Measurements from ENCODE around the gene TAS2R1. TPM values are rescaled to one million over a fixed set of nuclear protein-coding genes. Genes with fewer than 3 reads are reported as not detected.

The TAS2R1 gene
- total RNA-seq, 1 experiment from 2014 or later, result not detected

DNA sequence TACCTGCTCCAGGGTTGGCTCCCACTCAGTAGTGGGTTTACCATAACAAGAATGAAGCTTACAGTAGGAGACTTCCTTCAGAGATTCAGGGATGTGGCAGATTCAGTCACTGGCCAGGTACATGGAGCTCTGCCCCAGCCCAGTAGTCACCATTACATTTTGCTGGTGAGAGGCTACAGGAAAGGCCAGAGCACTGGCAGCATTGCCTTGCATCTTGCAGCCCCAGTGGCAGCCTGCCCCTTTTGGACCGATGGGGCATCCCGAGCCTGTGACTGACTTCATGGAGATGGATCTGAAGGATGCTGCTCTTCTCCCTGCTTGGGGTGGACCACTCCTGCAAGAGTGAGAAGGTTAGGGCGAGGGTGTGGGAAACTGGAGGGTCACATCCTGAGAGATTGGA lies 16.8 kb downstream of the TAS2R1 start:
- H2AFZ ChIP-seq (ENCODE audit: low read length), result no peak overlapping the region
- ChIA-PET CTCF (no interaction called here), POLR2A (ENCODE audit: unreplicated experiment) (no interaction called here)
- DNase-seq (no peak), ATAC-seq (no peak)
- H3K9me3 ChIP-seq (ENCODE audit: low read length), result no peaks in the 10 kb centered on the region
- no peak overlapping the region for H3K9ac ChIP-seq (ENCODE audit: low read length)
- H3K4me3 ChIP-seq (ENCODE audit: low read length), result no peak overlapping the region
- no peaks in the 10 kb centered on the region for H3K9me2 ChIP-seq (replicated peaks; ENCODE audit: low read length)
- no TSS peak for BruUV-seq (replicated peaks)
- H3F3A ChIP-seq (ENCODE audit: low read length, unreplicated experiment), result no peaks in the 10 kb centered on the region
- no peaks in the 10 kb centered on the region for H3K79me2 ChIP-seq (ENCODE audit: low read length)
- no peak overlapping the region for H3K4me2 ChIP-seq (ENCODE audit: low read length)
- intact Hi-C loops (cut with micrococcal nuclease), result loop anchor here (10.0 kb wide), 1 partner anchor 249 kb away; no protein-coding TSS in a partner anchor
- peaks cover 13% of the 10 kb centered on the region for H3K4me1 ChIP-seq (ENCODE audit: insufficient read depth, low read length)
- H3K27me3 ChIP-seq (ENCODE audit: low read length), result no peaks in the 10 kb centered on the region
- H4K20me1 ChIP-seq (ENCODE audit: low read length), result no peaks in the 10 kb centered on the region
- no peak overlapping the region for H3K27ac ChIP-seq (ENCODE audit: low read length)
- no peaks in the 10 kb centered on the region for H3K36me3 ChIP-seq (ENCODE audit: low read depth, low read length)
- TF ChIP-seq, protein P1, sequence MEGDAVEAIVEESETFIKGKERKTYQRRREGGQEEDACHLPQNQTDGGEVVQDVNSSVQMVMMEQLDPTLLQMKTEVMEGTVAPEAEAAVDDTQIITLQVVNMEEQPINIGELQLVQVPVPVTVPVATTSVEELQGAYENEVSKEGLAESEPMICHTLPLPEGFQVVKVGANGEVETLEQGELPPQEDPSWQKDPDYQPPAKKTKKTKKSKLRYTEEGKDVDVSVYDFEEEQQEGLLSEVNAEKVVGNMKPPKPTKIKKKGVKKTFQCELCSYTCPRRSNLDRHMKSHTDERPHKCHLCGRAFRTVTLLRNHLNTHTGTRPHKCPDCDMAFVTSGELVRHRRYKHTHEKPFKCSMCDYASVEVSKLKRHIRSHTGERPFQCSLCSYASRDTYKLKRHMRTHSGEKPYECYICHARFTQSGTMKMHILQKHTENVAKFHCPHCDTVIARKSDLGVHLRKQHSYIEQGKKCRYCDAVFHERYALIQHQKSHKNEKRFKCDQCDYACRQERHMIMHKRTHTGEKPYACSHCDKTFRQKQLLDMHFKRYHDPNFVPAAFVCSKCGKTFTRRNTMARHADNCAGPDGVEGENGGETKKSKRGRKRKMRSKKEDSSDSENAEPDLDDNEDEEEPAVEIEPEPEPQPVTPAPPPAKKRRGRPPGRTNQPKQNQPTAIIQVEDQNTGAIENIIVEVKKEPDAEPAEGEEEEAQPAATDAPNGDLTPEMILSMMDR (conservative IDR thresholded peaks at IDR 0.05; ENCODE audit: low read depth, low read length), result no peak
- no peak for TF ChIP-seq EZH2phosphoT487 (IDR thresholded peaks at IDR 0.05; ENCODE audit: borderline replicate concordance, low read length)
- no peak for TF ChIP-seq EZH2 (IDR thresholded peaks at IDR 0.05; ENCODE audit: low read length, unreplicated experiment)

DNA sequence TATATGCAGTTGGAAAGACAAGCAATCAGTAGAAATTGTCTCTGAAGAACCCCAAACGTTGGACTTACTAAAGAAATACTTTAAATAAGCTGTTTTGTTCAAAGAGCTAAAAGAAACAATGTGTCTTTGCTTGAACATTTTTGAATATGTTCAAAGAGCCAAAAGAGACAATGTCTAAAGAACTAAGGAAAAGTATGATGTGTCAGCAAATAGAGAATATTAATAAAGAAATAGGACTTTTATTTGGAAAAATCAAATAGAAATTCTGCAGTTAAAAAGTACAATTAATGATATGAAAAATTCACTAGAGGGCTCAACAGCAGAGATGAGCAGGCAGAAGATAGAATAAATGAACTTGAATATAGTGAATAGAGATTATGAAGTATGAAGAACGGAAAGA lies 19.2 kb downstream of the TAS2R1 start:
- no peak for TF ChIP-seq EZH2phosphoT487 (IDR thresholded peaks at IDR 0.05; ENCODE audit: borderline replicate concordance, low read length)
- TF ChIP-seq EZH2 (IDR thresholded peaks at IDR 0.05; ENCODE audit: low read length, unreplicated experiment), result no peak
- TF ChIP-seq, protein P1 (conservative IDR thresholded peaks at IDR 0.05; ENCODE audit: low read depth, low read length), result no peak
- intact Hi-C loops (cut with micrococcal nuclease), result loop anchor here (10.0 kb wide), 1 partner anchor 246 kb away; no protein-coding TSS in a partner anchor
- Histone ChIP-seq H3K79me2 (ENCODE audit: low read length) (no peaks in the 10 kb centered on the region), H3K9ac (ENCODE audit: low read length) (no peak overlapping the region), H3K4me3 (ENCODE audit: low read length) (no peak overlapping the region), H3K9me2 (replicated peaks; ENCODE audit: low read length) (no peaks in the 10 kb centered on the region), H3K9me3 (ENCODE audit: low read length) (no peaks in the 10 kb centered on the region), H3K4me1 (ENCODE audit: insufficient read depth, low read length) (no peaks in the 10 kb centered on the region), H4K20me1 (ENCODE audit: low read length) (no peaks in the 10 kb centered on the region), H3K36me3 (ENCODE audit: low read depth, low read length) (no peaks in the 10 kb centered on the region), H3F3A (ENCODE audit: low read length, unreplicated experiment) (no peaks in the 10 kb centered on the region), H3K27me3 (ENCODE audit: low read length) (no peaks in the 10 kb centered on the region), H3K27ac (ENCODE audit: low read length) (no peak overlapping the region), H2AFZ (ENCODE audit: low read length) (no peak overlapping the region), H3K4me2 (ENCODE audit: low read length) (no peak overlapping the region)
- DNase-seq (no peak), ATAC-seq (no peak)
- ChIA-PET CTCF (interaction anchor here (0.6 kb wide), 1 partner anchor 433 kb away, joined by 5 read pairs; no protein-coding TSS in a partner anchor), POLR2A (ENCODE audit: unreplicated experiment) (no interaction called here)
- BruUV-seq (replicated peaks), result no TSS peak

- H4K20me1 ChIP-seq (ENCODE audit: low read length), result no peaks in the 10 kb centered on the region
- no peak overlapping the region for H3K4me3 ChIP-seq (ENCODE audit: low read length)
- H3K4me1 ChIP-seq (ENCODE audit: insufficient read depth, low read length), result no peaks in the 10 kb centered on the region
- no peak overlapping the region for H3K27ac ChIP-seq (ENCODE audit: low read length)
- no peak overlapping the region for H3K4me2 ChIP-seq (ENCODE audit: low read length)
- BruUV-seq (replicated peaks), result no TSS peak
- CTCF ChIA-PET, result interaction anchor here (0.6 kb wide), 1 partner anchor 432 kb away, joined by 5 read pairs; no protein-coding TSS in a partner anchor
- no peak for TF ChIP-seq EZH2 (IDR thresholded peaks at IDR 0.05; ENCODE audit: low read length, unreplicated experiment)
- TF ChIP-seq EZH2phosphoT487 (IDR thresholded peaks at IDR 0.05; ENCODE audit: borderline replicate concordance, low read length), result no peak
- TF ChIP-seq, protein P1 (conservative IDR thresholded peaks at IDR 0.05; ENCODE audit: low read depth, low read length), result no peak
- no peak for DNase-seq
- H3K27me3 ChIP-seq (ENCODE audit: low read length), result no peaks in the 10 kb centered on the region
- H3K9me2 ChIP-seq (replicated peaks; ENCODE audit: low read length), result no peaks in the 10 kb centered on the region
- H3F3A ChIP-seq (ENCODE audit: low read length, unreplicated experiment), result no peaks in the 10 kb centered on the region
- H3K79me2 ChIP-seq (ENCODE audit: low read length), result no peaks in the 10 kb centered on the region
- no peaks in the 10 kb centered on the region for H3K9me3 ChIP-seq (ENCODE audit: low read length)
- intact Hi-C loops (cut with micrococcal nuclease), result loop anchor here (10.0 kb wide), 1 partner anchor 246 kb away; no protein-coding TSS in a partner anchor
- no peak overlapping the region for H2AFZ ChIP-seq (ENCODE audit: low read length)
- POLR2A ChIA-PET (ENCODE audit: unreplicated experiment), result no interaction called here
- no peak for ATAC-seq
- H3K9ac ChIP-seq (ENCODE audit: low read length), result no peak overlapping the region
- no peaks in the 10 kb centered on the region for H3K36me3 ChIP-seq (ENCODE audit: low read depth, low read length)
Measured at GRCh38 chr5:9610364-9610763, 19.8 kb downstream of the TAS2R1 start.
